HCT116 (cell line): Measurements from ENCODE around the gene VPS41. TPM values are rescaled to one million over a fixed set of nuclear protein-coding genes. Genes with fewer than 3 reads are reported as not detected.

ENCODE experiments used
- ATAC-seq: fragments of 200-7000 bp; cut with Tn5 transposase; 2 replicates; pipeline ENCODE4 v1.9.1; 2020; ENCODE audit warnings: mild to moderate bottlenecking, moderate library complexity
- BruUV-seq: library from RNA; stranded (reverse); fragments of 400-500 nt; replicated peaks from 2 replicates; lab custom pipeline; 2021; lab: Mats Ljungman, UMichigan
- CTCF ChIA-PET: fragments of 300-600 bp; sonication (Branson Sonifier 250); formaldehyde crosslinking; loops from one replicate; lab custom pipeline; 2021; ENCODE audit warnings: antibody characterized with exemption; lab: Charles Lee
- POLR2A ChIA-PET: fragments of 300-600, 350-600 bp; sonication (Branson Sonifier 250); formaldehyde crosslinking; loops from one replicate; lab custom pipeline; 2021; ENCODE audit warnings: antibody characterized with exemption; lab: Charles Lee
- RAD21 ChIA-PET, 2 experiments: fragments of 300-600 bp; sonication (Branson Sonifier 250); formaldehyde crosslinking; loops; one replicate each; lab custom pipeline; 2023; ENCODE audit warnings: low total read pairs in 2 of 2; ENCODE audit not compliant: uncharacterized antibody in 2 of 2, unreplicated experiment in 2 of 2, low non-redundant PET in 1 of 2; lab: Charles Lee
- DNase-seq: peaks from one replicate; pipeline ENCODE4 v3.0.0-alpha.2; 2010; ENCODE audit warnings: low read depth, low spot score
- H2AFZ ChIP-seq: fragments of 200-600 bp; shearing (Covaris generic), sonication (generic); 2 replicates; pipeline ENCODE4 v1.6.1; 2017; ENCODE audit warnings: low read depth, mixed run types, mixed read lengths, antibody characterized with exemption, low read length; ENCODE audit not compliant: poor library complexity, severe bottlenecking
- H3K27ac ChIP-seq: 2 replicates; pipeline ENCODE4 v1.5.1; 2012; ENCODE audit warnings: low read depth, low read length
- H3K27me3 ChIP-seq: fragments of 200-600 bp; sonication (generic); 2 replicates; pipeline ENCODE4 v1.6.1; 2016; ENCODE audit warnings: mixed run types, low read length, mixed read lengths; ENCODE audit not compliant: insufficient read depth
- H3K36me3 ChIP-seq, 2 experiments: fragments of 200-500 bp in 1 of 2; fragments of 200-600 bp in 1 of 2; sonication (Bioruptor generic) in 1 of 2; sonication (generic) in 1 of 2; 2 replicates each; pipeline versions ENCODE4 v1.5.1 to v1.6.1; 2014 to 2016; ENCODE audit warnings: low read length in 2 of 2, inconsistent platforms in 1 of 2, mixed read lengths in 1 of 2, mixed run types in 1 of 2; ENCODE audit not compliant: insufficient read depth in 2 of 2, control insufficient read depth in 1 of 2
- H3K4me1 ChIP-seq, 2 experiments: fragments of 200-600 bp in 1 of 2; sonication (generic) in 1 of 2; 2 replicates each; pipeline versions ENCODE4 v1.5.1 to v1.6.1; 2012 to 2017; ENCODE audit warnings: low read length in 2 of 2, inconsistent platforms in 1 of 2, mild to moderate bottlenecking in 1 of 2, mixed read lengths in 1 of 2, mixed run types in 1 of 2, moderate library complexity in 1 of 2; ENCODE audit not compliant: insufficient read depth in 2 of 2, control insufficient read depth in 1 of 2
- H3K4me2 ChIP-seq: fragments of 200-600 bp; sonication (generic); 2 replicates; pipeline ENCODE4 v1.6.1; 2017; ENCODE audit warnings: mixed run types, low read length, mixed read lengths
- H3K4me3 ChIP-seq, 2 experiments: fragments of 200-600 bp in 1 of 2; sonication (generic) in 1 of 2; replicated peaks in 1 of 2; 2 replicates each; pipeline ENCODE4 v1.5.1; 2011 to 2016; ENCODE audit warnings: low read length in 2 of 2, control low read depth in 1 of 2, low read depth in 1 of 2, mild to moderate bottlenecking in 1 of 2, mixed read lengths in 1 of 2, mixed run types in 1 of 2
- H3K79me2 ChIP-seq: fragments of 200-600 bp; sonication (generic); 2 replicates; pipeline ENCODE4 v1.6.1; 2017; ENCODE audit warnings: mild to moderate bottlenecking, mixed run types, low read length, moderate library complexity, mixed read lengths; ENCODE audit not compliant: insufficient read depth
- H3K9ac ChIP-seq: fragments of 200-600 bp; sonication (generic); 2 replicates; pipeline ENCODE4 v1.6.1; 2016; ENCODE audit warnings: low read length, mixed read lengths
- H3K9me2 ChIP-seq: fragments of 200-600 bp; sonication (generic), shearing (Covaris generic); 2 replicates; pipeline ENCODE4 v1.6.1; 2017; ENCODE audit warnings: mixed run types, mild to moderate bottlenecking, moderate library complexity; ENCODE audit not compliant: insufficient read depth
- H3K9me3 ChIP-seq, 2 experiments: fragments of 200-500 bp in 1 of 2; fragments of 200-600 bp in 1 of 2; sonication (Bioruptor generic) in 1 of 2; sonication (generic) in 1 of 2; 2 replicates each; pipeline ENCODE4 v1.6.1; 2014 to 2017; ENCODE audit warnings: low read length in 2 of 2, mixed read lengths in 2 of 2, inconsistent platforms in 1 of 2, low read depth in 1 of 2, mild to moderate bottlenecking in 1 of 2, mixed run types in 1 of 2, moderate library complexity in 1 of 2; ENCODE audit not compliant: control insufficient read depth in 1 of 2, insufficient read depth in 1 of 2
- H4K20me1 ChIP-seq: fragments of 200-600 bp; sonication (generic), shearing (Covaris generic); 2 replicates; pipeline ENCODE4 v1.6.1; 2017; ENCODE audit warnings: mixed run types, mild to moderate bottlenecking, moderate library complexity; ENCODE audit not compliant: insufficient read depth
- ATF3 ChIP-seq: IDR thresholded peaks from 2 replicates; pipeline ENCODE4 v1.6.1; 2012
- CBX3 ChIP-seq: IDR thresholded peaks from 2 replicates; pipeline ENCODE4 v1.6.1; 2012; ENCODE audit warnings: low read depth
- CEBPB ChIP-seq: IDR thresholded peaks from 2 replicates; pipeline ENCODE4 v1.6.1; 2012; ENCODE audit warnings: low read depth
- EGR1 ChIP-seq: IDR thresholded peaks from 2 replicates; pipeline ENCODE4 v1.6.1; 2012; ENCODE audit warnings: low read depth
- EZH2phosphoT487 ChIP-seq: fragments of 200-600 bp; IDR thresholded peaks from 2 replicates; pipeline ENCODE4 v1.6.1; 2018; ENCODE audit warnings: antibody characterized with exemption, borderline replicate concordance
- POLR2AphosphoS5 ChIP-seq: IDR thresholded peaks from 2 replicates; pipeline ENCODE4 v1.6.1; 2011; ENCODE audit warnings: mild to moderate bottlenecking, low read depth, low read length, moderate library complexity
- TCF7L2 ChIP-seq: IDR thresholded peaks from 2 replicates; pipeline ENCODE4 v1.7.0; 2011; ENCODE audit warnings: borderline replicate concordance, inconsistent platforms; ENCODE audit not compliant: insufficient read depth, insufficient read length; ENCODE audit errors: extremely low read depth
- ZBTB33 ChIP-seq: IDR thresholded peaks from 2 replicates; pipeline ENCODE4 v1.6.1; 2011; ENCODE audit warnings: mild to moderate bottlenecking, low read length, moderate library complexity; ENCODE audit not compliant: insufficient replicate concordance; ENCODE audit errors: extremely low read depth
- intact Hi-C: fragments of 100-400 bp; cut with micrococcal nuclease; formaldehyde crosslinking; loops from 2 replicates; pipeline ENCODE4 v1.10.0; 2022
- total RNA-seq: library from RNA; stranded (reverse); gene quantifications from one replicate; pipeline ENCODE4 v1.2.1, GENCODE V29; 2021; ENCODE audit not compliant: unreplicated experiment

Gene VPS41
- total RNA-seq, 1 experiment from 2014 or later = 72.2 TPM

- no peak for TF ChIP-seq EGR1
- TF ChIP-seq CEBPB = no peak
- TF ChIP-seq POLR2AphosphoS5 = no peak
- TF ChIP-seq ATF3 = no peak
- TF ChIP-seq EZH2phosphoT487 = no peak
These were observed 27.6 kb upstream of the VPS41 start (continued) for GRCh38 chr7:38936641-38937040.

GRCh38 chr7:38934536-38934935, 25.5 kb upstream of the VPS41 start:
- Histone ChIP-seq H3K27ac (no peak overlapping the region), H4K20me1 (no peaks in the 10 kb centered on the region), H3K27me3 (peaks cover 10% of the 10 kb centered on the region; the same call in 1 of the 2 replicates), H3K9me3 (no peaks in the 10 kb centered on the region), H3K4me2 (no peak overlapping the region), H3K4me3 (no peak overlapping the region), H3K36me3 (no peaks in the 10 kb centered on the region), H3K79me2 (no peaks in the 10 kb centered on the region), H3K9me2 (no peaks in the 10 kb centered on the region), H2AFZ (no peak overlapping the region), H3K4me1 (0 out of 4 replicates have a peak, but pooled peaks cover 0 to 2% of the 10 kb centered on the region in 2 experiments), H3K9ac (no peak overlapping the region)
- DNase-seq = no peak
- TF ChIP-seq TCF7L2 (no peak), CEBPB (no peak)
- intact Hi-C loops = loop anchor here (5.0 kb wide), 1 partner anchor 137 kb away; no protein-coding TSS in a partner anchor
- POLR2A ChIA-PET = no interaction called here
- BruUV-seq = no TSS peak
- CTCF ChIA-PET = no interaction called here
- ATAC-seq = no peak
- RAD21 ChIA-PET = no interaction called here

- no TSS peak for BruUV-seq
- no peak for DNase-seq
- no peak for TF ChIP-seq ZBTB33
- no peak for TF ChIP-seq CBX3
- no peak for TF ChIP-seq EZH2phosphoT487
These were observed 25.1 kb upstream of the VPS41 start for GRCh38 chr7:38934051-38934450.

More at GRCh38 chr7:38934051-38934450, 25.1 kb upstream of the VPS41 start:
- peaks cover 6% of the 10 kb centered on the region; the same call in 1 of the 2 replicates for H3K27me3 ChIP-seq
- no peak overlapping the region for H3K4me2 ChIP-seq
- H3K36me3 ChIP-seq = no peaks in the 10 kb centered on the region
- H3K9me3 ChIP-seq = no peaks in the 10 kb centered on the region
- no peaks in the 10 kb centered on the region for H3K79me2 ChIP-seq
- intact Hi-C loops = loop anchor here (5.0 kb wide), 1 partner anchor 137 kb away; no protein-coding TSS in a partner anchor
- 0 out of 4 replicates have a peak, but pooled peaks cover 0 to 3% of the 10 kb centered on the region in 2 experiments for H3K4me1 ChIP-seq
- no peaks in the 10 kb centered on the region for H3K9me2 ChIP-seq
- POLR2A ChIA-PET = no interaction called here
- no peaks in the 10 kb centered on the region for H4K20me1 ChIP-seq
- CTCF ChIA-PET = interaction anchor here (0.9 kb wide), 1 partner anchor 134 kb away, joined by 3 read pairs; no protein-coding TSS in a partner anchor
- no peak overlapping the region for H3K27ac ChIP-seq
- RAD21 ChIA-PET = no interaction called here
- ATAC-seq = no peak
- H3K9ac ChIP-seq = no peak overlapping the region
- H2AFZ ChIP-seq = no peak overlapping the region
- no peak overlapping the region for H3K4me3 ChIP-seq
